ENCODE data around the gene SLC5A10.
A peak's percentile ranks its signal among the peaks of the same experiment; 100 is the strongest.

The SLC5A10 gene

GRCh38 chr17:18999911-19000310 lies 47.9 kb downstream of the SLC5A10 start:
- H3K4me1 Mint-ChIP-seq = peaks cover 8% of the 10 kb centered on the region
- H3K4me3 Mint-ChIP-seq = no peak overlapping the region
- H3K27me3 Mint-ChIP-seq (ENCODE audit: low read depth) = peaks cover 11% of the 10 kb centered on the region
- H3K9me3 Mint-ChIP-seq = peaks cover 10% of the 10 kb centered on the region
- peaks cover 9% of the 10 kb centered on the region for H3K36me3 Mint-ChIP-seq (ENCODE audit: low read depth)
- TF ChIP-seq CTCF (IDR thresholded peaks at IDR 0.05; ENCODE audit: unreplicated experiment in 3 of 3) = no peak
- H3K27ac Mint-ChIP-seq = no peak overlapping the region

- peak overlapping the region in 2 of 3 experiments; percentile 39 to 50 for H3K27ac Mint-ChIP-seq
- H3K27me3 Mint-ChIP-seq (ENCODE audit: low read depth) = peaks cover 14% of the 10 kb centered on the region
- H3K4me3 Mint-ChIP-seq = no peak overlapping the region
- peaks cover 8% of the 10 kb centered on the region for H3K4me1 Mint-ChIP-seq
- peaks cover 3% of the 10 kb centered on the region for H3K36me3 Mint-ChIP-seq (ENCODE audit: low read depth)
- peaks cover 4% of the 10 kb centered on the region for H3K9me3 Mint-ChIP-seq
- TF ChIP-seq CTCF (IDR thresholded peaks at IDR 0.05; ENCODE audit: unreplicated experiment in 3 of 3) = no peak
These were observed 48.8 kb downstream of the SLC5A10 start for GRCh38 chr17:19000531-19001325.

GRCh38 chr17:19001907-19002590 lies 50.1 kb downstream of the SLC5A10 start:
- Mint-ChIP-seq H3K27ac (no peak overlapping the region), H3K27me3 (ENCODE audit: low read depth) (peaks cover 16% of the 10 kb centered on the region), H3K4me1 (peaks cover 8% of the 10 kb centered on the region), H3K4me3 (peak overlapping the region in 1 of 3 experiments; percentile 10), H3K9me3 (peaks cover under 1% of the 10 kb centered on the region), H3K36me3 (ENCODE audit: low read depth) (no peaks in the 10 kb centered on the region)
- no peak for TF ChIP-seq CTCF (IDR thresholded peaks at IDR 0.05; ENCODE audit: unreplicated experiment in 3 of 3)

GRCh38 chr17:19002805-19003542 lies 51.0 kb downstream of the SLC5A10 start:
- no peaks in the 10 kb centered on the region for H3K36me3 Mint-ChIP-seq (ENCODE audit: low read depth)
- H3K9me3 Mint-ChIP-seq = peaks cover 4% of the 10 kb centered on the region
- H3K4me3 Mint-ChIP-seq = peak overlapping the region; percentile 45 to 80 (median 67)
- H3K4me1 Mint-ChIP-seq = peaks cover 8% of the 10 kb centered on the region
- no peak overlapping the region for H3K27ac Mint-ChIP-seq
- H3K27me3 Mint-ChIP-seq (ENCODE audit: low read depth) = peaks cover 25% of the 10 kb centered on the region
- no peak for TF ChIP-seq CTCF (IDR thresholded peaks at IDR 0.05; ENCODE audit: unreplicated experiment in 3 of 3)

- no peaks in the 10 kb centered on the region for H3K36me3 Mint-ChIP-seq (ENCODE audit: low read depth)
- TF ChIP-seq CTCF (IDR thresholded peaks at IDR 0.05; ENCODE audit: unreplicated experiment in 3 of 3) = no peak
- H3K9me3 Mint-ChIP-seq = peaks cover 4% of the 10 kb centered on the region
- H3K4me3 Mint-ChIP-seq = peak overlapping the region; percentile 72 to 85 (median 80)
- H3K27ac Mint-ChIP-seq = no peak overlapping the region
- H3K4me1 Mint-ChIP-seq = peaks cover 8% of the 10 kb centered on the region
- H3K27me3 Mint-ChIP-seq (ENCODE audit: low read depth) = peaks cover 26% of the 10 kb centered on the region
These were observed 51.8 kb downstream of the SLC5A10 start for GRCh38 chr17:19003543-19004420.

Data from nephron (organoid).